Stimulated activated CD4-positive, alpha-beta T cell treated with anti-CD3 and anti-CD28 coated beads, Interleukin-1b, Interleukin-23, amount 100 ng/mL, for 1 hour (primary cell): ENCODE measurements around the gene WDR76.
"Not testable (repeated sequence)": the region's sequence is repeated elsewhere in the genome, so short reads cannot be mapped to it uniquely, and the experiment has no call there.

Experiments used
- DNase-seq, 2 donors: peaks; one replicate each; pipeline ENCODE4 v3.0.0-alpha.2; 2020; ENCODE audit warnings: low read depth in 2 of 2

WDR76 gene

DNA sequence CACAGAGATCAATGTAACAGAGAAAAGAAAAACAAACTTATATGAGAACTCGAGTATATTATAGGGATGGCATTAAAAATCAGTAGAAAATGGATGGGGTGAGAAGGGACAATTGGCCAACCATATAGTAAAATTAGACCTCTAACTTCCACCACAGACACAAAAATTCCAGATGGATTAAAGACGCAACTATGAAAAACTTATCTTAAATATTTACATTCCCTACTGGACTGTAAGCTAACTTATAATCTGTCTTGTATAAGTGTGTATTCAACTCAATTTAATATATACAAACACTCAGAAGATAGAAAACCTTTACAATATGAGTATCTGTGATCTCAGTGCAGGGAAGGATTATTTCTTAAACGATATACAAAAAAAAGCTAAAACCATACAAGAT, 5.3 kb upstream of the WDR76 start:
- no peak for DNase-seq

GRCh38 chr15:43824302-43825246, 2.2 kb upstream of the WDR76 start, which contains the start of gene MFAP1:
MFAP1 (minus strand) TSS chr15:43824690; CDS start chr15:43824569, 121 bp downstream.
- DNase-seq: peak; percentile 71 to 84

- not testable (repeated sequence) for DNase-seq
Measured at GRCh38 chr15:43825305-43825704, 1.5 kb upstream of the WDR76 start.

DNA sequence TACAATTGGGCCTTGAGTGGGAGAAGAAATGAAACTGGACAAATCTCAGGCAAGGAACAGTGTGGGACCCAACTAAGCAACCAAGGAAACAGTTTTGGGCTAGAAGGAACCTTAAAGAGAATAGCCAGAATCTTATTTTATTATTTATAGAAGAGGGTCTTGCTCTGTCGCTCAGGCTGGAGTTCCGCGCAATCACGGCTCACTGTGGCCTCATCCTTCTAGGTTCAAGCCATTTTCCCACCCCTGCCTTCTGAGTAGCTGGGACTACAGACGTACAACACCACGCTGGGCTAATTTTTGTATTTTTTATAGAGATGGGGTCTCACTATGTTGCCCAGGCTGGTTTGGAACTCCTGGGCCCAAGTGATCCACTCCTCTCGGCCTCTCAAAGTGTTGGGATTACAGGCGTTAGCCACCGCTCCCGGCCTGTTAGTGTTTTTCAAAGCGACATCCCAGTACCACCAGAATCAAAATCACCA, 734 bp upstream of the WDR76 start:
- no peak for DNase-seq

DNA sequence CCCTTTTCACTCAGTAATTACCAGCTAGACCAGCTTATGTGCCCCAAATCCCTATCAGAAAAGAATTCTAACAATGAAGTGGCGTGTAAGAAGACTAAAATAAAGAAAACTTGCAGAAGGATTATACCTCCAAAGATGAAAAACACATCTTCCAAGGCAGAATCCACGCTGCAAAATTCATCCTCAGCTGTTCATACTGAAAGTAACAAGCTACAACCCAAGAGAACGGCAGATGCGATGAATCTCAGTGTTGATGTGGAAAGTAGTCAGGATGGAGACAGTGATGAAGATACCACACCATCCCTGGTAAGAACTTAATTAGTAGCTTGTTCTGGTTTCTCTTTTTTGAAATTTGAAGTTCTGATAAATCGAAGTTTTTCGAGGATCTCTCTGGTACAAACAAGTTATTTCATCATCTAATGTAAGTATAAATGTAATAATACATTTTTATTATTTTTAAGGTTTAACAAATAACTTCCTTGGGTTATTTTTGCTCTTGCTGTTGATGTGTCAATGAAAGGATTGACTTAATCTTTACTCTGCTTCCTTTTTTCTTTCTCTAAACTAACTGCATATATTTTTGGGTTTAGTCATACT, 1.4 kb downstream of the WDR76 start:
- DNase-seq: no peak

- not testable (repeated sequence) for DNase-seq
Measured at GRCh38 chr15:43829951-43830540, 3.2 kb downstream of the WDR76 start.

DNA sequence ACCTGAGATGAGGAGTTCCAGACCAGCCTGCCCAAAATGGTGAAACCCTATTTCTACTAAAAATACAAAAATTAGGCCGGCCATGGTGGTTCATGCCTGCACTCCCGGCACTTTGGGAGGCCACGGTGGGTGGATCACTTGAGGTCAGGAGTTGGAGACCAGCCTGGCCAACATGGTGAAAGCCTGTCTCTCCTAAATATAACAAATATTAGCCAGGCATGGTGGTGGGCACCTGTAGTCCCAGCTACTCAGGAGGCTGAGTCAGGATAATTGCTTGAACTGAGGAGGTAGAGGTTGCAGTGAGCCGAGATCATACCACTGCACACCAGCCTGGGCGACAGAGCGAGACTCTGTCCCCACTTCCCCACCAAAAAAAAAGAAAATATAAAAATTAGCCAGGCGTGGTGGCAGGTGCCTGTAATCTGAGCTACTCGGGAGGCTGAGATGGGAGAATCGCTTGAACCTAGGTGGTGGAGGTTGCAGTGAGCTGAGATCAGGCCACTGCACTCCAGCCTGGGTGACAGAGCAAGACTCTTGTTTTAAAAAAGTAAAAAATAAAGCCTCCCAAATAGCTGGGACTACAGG, 4.0 kb downstream of the WDR76 start:
- DNase-seq: not testable (repeated sequence)

GRCh38 chr15:43831519-43832052, 4.8 kb downstream of the WDR76 start:
- DNase-seq: not testable (repeated sequence)

DNA sequence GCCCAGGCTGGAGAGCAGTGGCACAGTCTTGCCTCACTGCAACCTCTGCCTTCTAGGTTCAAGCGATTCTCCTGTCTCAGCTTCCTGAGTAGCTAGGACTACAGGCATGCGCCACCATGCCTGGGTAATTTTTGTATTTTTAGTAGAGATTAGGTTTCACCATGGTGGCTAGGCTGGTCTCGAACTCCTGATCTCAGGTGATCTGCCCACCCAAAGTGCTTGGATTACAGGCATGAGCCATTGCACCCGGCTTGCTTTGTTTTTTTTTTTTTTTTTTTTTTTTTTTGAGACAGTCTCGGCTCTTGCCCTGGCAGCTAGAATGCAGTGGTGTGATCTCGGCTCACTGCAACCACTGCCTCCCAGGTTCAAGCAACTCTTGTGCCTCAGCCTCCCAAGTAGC, 5.7 kb downstream of the WDR76 start:
- not testable (repeated sequence) for DNase-seq

GRCh38 chr15:43845421-43845820, 18.6 kb downstream of the WDR76 start:
- no peak for DNase-seq

DNA sequence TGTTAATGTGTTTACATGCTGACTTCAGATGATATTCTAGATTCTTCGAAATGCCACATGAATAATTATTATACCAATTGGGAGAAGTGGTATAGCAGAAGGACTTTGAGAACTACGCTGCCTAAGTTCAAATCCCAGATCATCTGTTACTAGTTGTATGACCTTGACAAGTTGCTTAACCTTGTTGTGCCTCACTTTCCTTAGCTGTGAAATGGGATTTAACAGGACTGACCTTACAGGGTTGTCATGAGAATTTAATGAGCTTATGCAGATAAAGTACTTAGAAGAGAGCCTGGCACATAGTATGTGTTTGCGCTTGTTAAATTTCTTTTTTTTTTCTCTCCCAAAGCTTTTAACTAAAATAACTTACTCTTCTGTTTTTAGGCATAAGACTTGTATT, 24.4 kb downstream of the WDR76 start:
- DNase-seq: no peak

GRCh38 chr15:43852607-43853006, 25.8 kb downstream of the WDR76 start:
- no peak for DNase-seq

DNA sequence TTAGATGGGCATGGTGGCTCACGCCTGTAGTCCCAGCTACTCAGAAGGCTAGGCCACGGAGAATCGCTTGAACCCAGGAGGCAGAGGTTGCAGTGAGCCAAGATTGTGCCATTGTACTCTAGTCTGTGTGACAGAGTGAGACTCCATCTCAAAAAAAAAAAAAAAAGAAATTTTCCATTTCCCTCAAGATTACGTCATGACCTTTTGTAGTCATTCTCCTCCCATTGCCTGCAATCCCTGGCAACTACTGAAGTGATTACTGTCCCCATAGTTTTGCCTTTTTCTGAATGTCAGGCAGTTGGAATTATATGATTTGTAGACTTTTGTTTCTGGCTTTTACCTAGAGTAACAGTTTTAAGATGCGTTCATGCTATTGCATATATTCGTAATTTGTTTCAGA, 28.0 kb downstream of the WDR76 start:
- no peak for DNase-seq

DNA sequence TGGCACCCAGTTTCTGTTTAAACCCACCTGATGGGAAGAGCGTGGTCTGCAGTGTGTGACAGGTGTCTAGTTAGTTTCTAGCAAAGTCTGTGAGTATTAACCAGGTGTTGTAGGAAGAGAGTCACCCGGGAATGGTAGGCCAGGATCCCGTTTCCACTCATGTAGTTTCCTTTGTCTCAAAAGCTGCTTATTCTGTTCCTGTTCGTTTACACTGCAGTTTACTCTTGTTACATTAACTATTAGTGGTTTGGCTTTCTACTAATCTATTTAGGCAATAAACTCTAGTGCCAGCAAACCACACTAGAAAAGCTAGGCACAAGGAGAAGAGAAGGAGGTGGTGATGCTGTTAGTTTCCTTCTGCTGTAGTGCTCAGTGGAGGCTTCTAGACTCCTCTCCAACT, 32.7 kb downstream of the WDR76 start:
- DNase-seq: no peak

DNA sequence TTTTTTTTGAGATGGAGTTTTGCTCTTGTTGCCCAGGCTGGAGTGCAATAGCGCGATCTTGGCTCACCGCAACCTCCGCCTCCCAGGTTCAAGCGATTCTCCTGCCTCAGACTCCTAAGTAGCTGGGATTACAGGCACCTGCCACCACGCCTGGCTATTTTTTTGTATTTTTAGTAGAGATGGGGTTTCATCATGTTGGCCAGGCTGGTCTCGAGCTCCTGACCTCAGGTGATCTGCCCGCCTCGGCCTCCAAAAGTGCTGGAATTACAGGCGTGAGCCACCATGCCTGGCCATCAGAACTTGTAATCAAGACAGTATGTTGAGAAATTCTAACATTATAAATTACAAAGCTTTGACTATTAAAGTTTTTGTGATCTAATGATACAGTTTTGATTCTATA, 39.8 kb downstream of the WDR76 start:
- DNase-seq: not testable (repeated sequence)

DNA sequence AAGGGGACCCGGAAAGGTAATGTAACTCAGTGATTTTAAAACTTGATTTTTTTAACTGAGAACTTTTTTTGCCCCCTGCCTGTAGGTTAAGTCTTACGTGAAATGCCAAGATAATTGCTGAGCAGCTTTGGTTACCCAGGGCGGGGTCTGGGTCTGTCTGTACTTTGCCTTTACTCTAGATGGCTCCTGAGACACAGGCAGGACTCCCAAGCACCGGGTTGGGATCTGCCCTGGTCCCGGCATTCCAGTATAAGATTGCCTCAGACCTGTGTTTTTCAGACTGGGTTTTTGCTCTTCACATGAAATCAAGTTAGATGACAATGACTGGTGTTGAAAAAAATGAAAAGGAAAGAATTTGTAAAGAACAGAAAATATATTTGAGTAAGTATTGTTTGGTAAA, 40.3 kb downstream of the WDR76 start:
- DNase-seq: no peak

DNA sequence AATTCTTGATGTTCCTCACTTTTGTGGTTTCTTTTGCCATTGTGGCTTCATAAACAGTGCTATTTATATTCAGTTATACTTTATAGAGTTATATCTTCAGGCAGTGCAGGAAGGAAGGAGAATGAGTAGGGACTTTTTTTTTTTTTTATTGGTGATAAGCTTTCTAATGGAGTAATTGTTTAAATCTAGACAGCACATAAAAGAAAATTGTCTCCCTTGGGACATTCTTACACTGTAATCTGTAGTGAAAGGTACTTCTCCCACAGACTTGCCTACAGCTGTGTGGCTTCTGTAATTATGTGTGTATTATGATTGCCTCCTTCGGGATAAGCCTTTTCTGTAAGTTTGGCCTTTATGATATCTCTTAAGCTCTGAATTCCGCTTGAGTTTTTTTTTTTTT, 41.6 kb downstream of the WDR76 start:
- DNase-seq: no peak

DNA sequence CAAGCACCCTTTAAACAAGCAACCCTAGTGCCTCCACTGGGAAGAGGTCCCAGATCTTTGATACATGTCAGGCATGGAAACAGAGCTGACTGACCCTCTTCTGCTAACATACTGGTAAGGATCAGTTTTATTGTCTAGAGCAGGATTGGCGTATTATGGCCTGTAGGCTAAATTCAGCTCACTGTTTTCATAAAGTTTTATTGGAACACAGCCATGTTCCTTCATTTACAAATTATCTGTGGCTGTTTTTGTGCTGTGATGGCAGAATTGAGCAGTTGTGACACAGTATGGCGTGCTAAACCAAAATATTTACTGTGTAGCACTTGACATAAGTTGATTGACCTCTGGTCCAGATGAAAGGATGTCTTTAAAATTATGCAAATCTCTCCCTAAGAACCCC, 45.0 kb downstream of the WDR76 start:
- no peak for DNase-seq

- no peak for DNase-seq
Measured at GRCh38 chr15:43872416-43873020, 45.7 kb downstream of the WDR76 start.

- no peak for DNase-seq
Measured at GRCh38 chr15:43873651-43874050, 46.8 kb downstream of the WDR76 start.

GRCh38 chr15:43876872-43877271, 50.1 kb downstream of the WDR76 start:
- DNase-seq: no peak
